Ecto neural progenitor cell (in vitro differentiated cells): ENCODE data around the gene PRSS57.

Experiments
- DNase-seq: peaks from one replicate; pipeline ENCODE4 v3.0.0-alpha.2; 2018; ENCODE audit warnings: low spot score

Gene PRSS57

DNA sequence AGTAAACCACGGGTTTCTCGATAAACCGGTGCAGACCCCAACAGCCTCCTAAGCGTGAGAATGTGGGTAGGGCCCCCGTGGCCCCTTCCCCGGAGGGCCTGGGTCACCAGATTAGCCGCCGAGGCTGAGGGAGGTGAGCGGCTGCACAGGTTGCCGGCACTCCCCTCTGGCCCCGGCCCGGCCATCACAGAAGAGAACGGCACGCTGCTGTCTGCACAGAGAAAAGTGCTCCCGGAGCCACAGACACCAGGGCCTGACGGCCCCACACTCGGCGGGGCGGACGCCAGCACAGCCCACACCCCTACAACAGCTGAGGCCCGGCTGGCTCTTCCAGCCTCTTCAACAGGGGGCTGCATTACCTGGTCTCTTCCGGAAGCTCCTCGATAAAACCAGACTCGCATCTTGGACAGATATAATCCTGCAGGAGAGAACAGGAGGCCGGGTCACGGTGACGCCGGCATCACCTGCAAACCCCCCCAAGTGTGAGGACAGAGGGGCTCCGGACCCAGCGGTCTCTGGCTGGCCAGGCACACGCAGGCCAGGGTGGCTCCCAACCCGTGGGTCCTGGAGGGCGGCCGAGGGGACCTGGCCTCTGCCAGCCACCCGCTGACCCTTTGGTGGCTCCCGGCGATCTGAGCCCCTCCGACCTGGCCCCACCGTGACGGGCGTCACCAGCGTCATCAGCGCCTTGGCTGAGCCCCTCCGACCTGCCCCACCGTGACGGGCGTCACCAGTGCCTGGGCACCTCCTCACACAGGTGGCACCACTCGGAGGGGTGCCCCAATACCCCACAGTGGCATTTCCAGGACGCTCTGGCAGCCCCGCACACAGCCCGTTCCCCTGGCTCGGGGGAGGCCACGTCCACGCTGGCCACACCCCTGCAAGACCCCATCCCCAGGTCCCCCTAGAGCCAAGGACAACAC, 42.5 kb downstream of the PRSS57 start:
- no peak for DNase-seq

DNA sequence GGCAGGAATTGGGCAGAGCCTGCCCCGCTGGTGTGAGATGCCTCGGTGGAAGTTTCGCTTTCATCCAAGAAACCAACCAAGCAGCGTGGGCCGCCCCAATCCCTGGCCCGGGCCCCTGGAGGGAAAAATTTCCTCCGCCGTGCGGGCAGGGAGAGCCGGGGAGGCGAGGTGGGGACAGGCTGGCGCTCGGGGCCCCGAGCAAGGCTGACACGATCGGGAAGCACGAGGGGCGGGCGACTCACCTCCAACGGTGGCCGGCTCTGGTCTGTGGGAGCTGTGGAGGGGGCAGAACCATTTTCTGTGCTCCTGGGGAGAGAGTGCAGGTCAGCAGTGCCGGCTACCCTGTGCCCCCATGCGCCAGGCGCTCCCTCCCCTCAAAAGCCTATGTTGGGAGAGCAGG, 43.3 kb downstream of the PRSS57 start:
- no peak for DNase-seq

DNA sequence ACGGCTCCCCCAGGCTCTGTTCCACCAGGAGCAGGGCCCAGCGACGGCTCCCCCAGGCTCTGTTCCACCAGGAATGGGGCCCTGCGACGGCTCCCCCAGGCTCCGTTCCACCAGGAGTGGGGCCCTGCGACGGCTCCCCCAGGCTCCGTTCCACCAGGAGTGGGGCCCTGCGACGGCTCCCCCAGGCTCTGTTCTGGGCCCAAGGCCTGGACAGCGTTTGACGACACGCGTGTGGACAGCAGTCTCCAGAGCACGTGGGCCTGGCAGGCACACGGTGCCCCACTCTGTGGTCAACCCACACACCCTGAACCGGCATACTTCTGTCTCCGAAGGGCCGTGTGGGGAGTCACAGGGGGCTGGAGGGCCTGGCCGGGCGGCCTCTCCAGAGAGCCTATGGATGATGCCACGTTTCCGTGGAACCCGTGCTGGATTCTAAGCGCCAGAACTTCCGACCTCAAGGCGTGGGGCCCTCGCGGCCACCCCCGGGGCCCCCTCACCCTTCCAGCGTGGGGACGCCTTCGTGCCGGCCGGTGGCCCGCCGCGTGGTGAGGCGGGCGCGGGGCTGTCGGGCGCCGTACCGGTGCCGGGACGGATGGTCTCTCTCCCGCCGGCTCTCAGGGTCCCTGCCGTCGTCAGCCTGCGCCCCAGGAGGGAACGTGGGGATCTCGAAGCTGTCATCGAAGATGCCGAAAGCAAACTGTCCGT, 44.0 kb downstream of the PRSS57 start:
- DNase-seq, result no peak

DNA sequence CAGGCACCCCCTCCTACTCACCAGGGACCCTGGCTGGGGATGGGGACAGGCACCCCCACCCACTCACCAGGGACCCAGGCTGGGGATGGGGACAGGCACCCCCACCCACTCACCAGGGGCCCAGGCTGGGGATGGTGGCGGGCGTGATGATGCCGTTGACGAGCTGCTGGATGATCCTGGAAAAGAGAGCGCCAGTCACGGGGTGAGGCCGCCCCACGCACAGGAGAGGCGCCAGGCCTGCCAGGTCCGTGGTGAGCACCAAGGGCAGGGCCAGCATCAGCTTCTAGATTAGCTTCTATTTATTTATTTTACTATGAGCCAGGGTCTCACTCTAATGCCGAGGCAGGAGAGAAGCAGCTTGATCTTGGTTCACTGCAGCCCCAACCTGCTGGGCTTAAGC, 45.1 kb downstream of the PRSS57 start:
- no peak for DNase-seq

DNA sequence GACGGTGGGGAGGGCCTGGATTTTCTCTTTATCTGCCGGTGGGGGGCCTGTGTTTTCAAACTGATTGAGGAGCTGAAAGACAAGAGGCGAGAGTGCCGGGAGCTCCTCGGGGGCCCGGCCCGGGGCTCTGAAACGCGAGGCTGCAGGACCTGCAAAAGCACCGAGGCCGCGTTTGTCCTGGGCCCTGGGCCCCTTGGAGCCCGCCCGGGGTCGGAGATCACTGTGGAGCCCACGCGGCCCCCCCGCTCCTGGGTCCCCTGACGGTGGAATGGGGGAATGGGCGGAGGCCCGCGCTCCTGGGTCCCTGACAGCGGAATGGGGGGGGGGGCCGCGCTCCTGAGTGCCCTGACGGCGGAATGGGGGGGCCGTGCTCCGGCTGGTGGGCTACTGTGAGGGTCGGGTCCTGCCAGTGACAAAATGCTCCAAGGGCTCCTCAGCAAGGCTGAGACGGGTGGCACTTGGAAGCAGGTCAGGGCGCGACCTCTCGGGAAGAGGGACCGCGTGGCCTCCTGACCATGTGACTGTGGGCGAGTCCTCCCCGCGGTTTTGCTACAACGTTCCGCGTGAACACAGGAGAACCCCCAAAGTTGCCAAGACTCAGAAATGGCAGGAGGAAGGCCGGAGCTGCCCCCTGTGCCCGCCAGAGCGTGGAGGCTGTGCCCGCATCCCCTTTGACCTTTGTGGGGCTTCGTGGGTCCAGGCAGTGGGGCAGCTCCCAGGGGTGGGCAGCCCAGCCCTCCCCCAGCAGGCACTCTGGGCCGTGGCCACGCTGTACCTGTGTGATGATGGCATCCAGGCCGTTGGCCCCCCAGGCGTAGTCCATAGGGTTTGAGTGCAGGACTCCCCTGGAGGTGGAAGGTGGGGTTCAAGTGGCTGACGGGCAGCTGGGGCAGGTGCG, 46.1 kb downstream of the PRSS57 start:
- no peak for DNase-seq

DNA sequence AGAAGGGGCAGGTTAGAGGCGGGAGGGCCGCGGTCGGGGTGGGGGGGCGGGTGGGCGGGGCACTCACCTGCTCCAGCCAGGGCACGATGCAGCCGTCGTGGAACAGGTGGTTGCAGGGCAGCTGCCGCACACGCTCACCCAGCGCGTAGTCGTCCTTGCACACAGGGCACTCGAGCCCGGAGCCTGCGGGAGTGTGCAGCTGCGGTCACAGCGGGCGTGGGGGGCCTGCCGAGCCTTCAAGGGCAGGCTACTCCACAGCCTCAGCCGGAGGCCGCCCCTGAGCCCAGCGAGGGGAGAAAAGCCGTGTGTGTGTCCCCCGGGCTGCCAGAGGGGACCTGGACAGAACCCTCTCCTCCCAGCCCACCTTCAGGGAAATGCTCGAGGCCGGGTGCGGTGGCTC, 46.9 kb downstream of the PRSS57 start:
- no peak for DNase-seq

DNA sequence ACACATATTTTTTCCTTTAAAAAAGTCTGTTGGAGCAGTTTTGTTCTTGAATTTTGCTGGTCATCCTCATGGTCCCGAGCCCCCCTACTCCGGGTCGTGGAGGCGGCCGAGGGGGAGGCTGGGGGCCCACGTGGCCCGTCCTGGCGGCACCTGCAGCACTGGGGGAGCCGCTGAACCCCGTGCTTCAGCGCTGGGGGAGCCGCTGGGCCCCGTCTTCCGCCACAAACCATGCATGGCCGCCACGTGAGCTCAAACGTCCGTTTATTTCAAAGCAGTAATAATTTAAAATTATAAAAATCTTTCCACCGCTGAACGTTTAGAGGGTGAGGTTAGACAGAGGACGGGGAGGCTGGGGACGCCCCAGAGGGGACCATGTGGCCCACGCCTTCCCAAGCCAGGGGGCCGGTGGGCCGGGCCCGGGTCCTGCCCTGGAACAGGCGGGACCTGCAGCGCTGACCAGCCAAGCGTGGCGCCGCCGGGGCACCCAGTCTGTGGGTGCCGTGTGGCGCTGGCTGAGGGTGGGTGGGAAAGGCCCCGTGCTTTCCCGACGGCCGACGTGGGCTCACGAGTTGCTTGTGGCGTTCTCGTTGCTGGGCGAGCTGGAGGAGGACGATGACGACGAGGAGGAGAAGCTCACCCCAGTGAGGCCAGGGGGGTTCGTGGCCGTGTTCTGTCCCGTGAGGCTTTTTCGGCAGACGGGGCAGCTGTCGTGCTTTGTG, 47.5 kb downstream of the PRSS57 start:
- DNase-seq, result no peak

DNA sequence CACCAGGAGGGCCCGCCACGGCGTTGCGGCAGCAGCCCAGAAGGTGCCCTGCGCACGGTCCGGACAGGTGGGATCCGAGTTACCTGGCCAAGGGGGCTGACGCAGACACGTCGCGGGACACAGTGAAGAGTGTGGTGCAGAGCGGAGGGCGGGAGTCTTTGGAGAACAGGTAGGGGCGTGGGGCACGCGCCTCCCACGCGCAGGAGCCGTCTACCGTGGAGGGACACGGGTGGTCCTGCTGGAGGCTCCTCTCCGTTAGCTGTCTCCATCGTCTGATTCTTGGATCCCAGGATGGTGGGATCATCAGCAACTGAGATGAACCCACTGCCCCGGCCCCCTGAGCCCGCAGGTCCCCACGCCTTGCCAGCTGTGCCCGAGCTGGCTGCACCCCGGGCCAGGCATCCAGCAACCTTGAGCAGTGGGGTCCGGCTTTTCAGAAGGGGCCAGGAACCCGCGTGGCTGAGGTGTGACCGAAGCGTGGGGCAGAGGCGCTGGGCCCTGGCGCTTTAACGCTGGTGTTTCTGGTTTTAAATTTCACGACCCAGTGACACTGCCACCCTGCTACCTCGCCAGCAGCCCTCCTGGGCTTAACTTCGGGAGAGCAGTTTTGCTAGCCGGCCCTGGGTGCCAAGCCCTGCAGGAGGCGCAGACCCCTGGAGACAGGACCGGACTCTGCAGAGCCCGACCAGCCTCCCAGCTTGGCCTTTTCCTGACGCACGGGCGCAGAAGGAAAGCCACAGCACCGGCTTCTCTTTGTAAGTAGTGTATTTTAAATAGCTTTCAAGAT, 48.3 kb downstream of the PRSS57 start:
- no peak for DNase-seq

DNA sequence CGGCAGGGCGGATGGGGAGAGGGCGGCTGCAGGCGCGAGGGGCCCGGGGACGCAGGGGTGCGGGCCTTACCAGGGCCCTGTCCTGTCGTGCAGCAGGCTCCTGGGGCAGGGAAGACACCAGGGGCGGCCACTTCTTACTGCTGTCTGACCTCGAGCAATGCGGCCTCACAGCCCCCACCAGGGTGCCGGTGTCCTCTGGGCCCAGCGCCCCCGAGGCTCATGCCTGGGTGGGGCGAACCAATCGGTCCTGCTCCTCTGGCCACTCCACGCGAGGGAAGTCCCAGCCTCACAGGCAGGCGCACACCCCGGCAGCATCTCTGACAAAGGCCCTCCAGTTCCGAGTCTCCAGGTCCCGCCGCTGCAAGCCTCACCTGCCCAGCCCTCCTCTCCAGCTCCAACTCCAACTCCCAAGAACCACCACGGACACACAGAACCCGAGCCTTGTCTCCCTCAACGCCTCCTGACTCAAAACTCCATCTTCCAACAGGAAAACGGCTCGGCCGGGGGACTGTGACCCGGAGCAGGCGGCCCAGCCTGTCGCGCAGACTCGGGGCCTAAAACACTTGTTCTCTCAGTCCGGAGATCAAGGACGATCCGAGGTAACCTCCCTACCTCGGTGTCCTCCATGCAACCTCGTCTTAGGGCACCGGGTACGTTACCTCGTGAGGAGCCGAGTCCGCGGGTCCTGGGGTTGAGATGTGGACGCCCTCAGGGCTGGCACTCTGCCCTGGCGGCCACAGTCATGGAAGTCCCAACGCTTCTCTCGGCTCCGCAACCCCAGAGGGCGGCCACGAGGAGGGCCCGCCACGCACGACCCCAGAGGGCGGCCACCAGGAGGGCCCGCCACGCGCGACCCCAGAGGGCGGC, 49.1 kb downstream of the PRSS57 start:
- no peak for DNase-seq

DNA sequence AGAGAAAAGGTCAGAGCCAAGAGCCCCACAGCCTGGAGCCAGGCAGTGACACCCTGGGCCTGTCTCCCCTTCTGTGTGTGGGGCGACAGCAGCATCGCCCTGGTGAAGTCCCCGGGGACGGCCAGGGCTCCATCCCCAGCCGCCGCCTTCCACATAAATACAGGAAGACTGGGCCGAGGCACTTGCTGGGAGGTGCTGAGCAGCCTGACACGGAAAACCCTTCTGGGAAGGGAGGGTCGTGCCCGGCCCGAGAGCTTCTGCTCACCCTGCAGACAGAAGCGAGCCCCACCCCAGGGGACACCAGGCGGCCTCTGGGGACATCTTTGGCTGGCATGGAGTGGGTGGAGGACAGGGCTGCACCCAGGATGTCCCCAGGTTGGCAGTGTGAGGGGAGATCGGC, 50.5 kb downstream of the PRSS57 start:
- no peak for DNase-seq

DNA sequence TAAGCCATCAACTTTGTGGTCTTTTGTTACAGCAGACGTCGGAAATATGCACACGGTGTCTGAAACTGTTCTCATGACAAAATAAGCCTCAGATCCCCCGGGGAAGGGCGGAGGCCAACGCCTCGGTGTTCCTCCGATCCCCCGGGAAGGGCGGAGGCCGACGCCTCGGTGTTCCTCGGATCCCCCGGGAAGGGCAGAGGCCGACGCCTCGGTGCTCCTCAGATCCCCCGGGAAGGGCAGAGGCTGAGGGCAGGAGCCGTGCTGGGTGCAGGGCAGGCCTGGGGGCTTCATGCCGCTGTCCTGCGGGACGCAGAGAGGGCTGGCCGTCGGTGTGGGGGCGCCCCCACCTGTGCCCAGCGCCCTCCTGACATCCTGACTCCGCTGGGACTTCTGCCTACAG, 50.9 kb downstream of the PRSS57 start:
- no peak for DNase-seq

DNA sequence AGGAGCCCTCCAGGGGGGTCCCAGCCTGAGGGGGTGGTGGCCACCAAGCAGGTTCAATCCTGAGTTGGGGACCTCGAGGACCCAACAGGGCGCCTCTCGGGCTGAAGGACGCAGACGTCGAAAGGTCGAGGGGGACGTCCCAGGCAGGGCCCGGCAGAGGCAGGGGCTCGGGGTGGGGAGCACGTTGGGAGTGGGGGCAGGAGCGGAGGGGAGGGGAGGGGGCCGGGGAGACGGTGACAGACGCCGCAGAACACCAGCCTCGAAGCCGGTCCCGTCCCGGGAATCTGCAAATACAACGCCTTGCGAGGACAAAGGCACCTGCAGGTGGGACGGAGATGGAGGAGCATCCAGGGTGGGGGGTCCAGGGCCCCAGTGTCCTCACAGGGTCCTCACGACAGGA, 51.5 kb downstream of the PRSS57 start:
- no peak for DNase-seq

DNA sequence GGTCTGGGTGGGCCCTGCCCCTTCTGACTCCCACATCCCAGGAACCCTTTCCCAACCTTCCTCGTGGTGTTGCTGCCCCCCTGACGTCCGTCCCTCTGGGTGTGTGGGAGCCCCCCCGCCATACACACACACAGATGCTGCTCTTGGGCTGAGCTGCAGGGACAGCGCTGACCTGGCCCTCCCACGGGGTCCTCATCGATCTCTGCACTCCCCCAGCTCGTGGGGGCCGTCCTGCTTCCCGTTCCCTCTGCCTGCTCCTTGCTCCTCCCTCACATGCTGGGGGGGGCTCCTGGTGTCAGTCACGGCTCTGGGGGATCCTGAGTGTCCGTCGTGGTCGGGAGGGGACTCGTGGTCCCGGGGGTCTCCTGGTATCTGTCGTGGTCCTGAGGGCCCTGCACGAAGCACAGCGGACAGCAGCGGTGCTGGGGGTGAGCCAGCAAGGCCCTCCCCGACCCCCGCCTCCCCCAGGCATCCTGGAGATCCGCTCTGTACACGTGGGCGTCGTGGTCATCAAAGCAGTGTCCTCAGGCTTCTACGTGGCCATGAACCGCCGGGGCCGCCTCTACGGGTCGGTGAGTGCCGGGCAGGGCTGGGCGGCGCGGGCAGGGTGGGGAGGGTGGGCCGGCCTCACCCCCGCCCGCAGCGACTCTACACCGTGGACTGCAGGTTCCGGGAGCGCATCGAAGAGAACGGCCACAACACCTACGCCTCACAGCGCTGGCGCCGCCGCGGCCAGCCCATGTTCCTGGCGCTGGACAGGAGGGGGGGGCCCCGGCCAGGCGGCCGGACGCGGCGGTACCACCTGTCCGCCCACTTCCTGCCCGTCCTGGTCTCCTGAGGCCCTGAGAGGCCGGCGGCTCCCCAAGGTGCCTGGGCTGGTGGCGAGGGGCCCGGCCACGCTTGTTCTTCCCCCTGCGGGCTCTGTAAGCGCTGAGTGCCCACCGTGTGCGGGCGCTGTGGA, 52.2 kb downstream of the PRSS57 start:
- no peak for DNase-seq

DNA sequence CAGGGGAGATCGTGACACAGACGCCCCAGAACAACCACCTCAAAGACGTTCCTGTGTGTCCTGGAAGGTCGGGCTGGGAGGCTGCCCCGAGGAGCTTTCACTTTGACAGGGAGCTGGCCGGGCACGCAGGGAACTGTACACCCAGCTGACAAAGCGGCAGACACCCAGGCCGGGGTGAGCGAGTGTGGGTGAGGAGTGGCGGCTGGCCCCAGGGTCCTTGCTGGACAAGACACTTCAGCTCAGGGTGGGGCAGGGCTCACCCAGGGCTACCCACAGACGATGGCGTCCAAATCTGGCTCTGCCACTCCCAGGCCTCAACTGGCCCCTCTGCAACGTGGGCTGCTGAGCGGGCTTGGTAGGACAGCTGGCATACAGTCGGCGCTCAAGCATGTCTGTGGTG, 53.5 kb downstream of the PRSS57 start:
- no peak for DNase-seq

DNA sequence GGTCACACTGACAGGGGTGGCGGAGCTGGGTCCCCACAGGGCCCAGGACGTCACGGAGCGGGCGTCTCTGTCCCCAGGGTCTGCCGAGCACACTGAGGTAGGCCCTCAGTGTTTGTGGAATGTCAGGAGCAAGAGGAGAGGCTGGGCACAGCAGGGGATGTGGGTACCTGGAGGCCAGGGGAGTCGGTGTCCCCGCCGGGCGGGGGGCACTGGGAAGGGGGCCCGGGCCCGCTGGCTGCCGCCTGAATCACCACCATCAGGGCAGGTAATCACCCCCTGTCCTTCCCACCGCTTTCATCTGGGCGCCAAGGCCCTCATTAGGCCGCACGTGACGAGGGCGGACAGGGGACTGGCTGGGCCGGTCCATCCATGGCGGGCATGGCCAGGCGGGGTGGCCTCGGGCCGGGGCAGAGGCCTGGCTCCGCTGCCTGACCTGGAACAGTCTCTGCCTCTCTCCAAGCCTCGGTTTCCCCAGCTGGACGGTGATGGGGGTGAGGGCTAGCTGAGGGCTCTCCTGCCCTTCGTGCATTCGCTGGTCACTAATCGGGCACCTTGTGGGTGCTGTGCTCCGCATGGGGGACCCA, 54.6 kb downstream of the PRSS57 start:
- DNase-seq, result no peak

DNA sequence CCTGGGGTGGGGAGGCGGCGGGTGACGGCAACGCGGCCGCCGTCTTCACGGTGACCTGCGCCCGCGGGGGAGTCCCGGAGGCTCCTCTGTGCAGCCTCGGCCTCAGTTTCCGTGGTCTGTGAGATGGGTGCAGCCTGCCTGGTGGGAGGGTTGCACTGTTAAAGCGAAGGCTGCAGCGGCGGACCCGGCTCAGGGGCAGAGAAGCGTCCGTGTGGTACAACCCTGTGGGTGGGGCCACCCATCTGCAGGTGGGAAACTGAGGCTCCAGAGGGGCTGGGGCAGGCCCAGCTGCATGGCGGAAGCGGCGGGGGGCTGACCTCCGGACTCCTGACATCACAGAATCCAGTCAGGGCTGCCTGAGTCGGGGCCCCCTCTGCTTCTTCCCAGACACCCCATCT, 55.1 kb downstream of the PRSS57 start:
- DNase-seq, result no peak

DNA sequence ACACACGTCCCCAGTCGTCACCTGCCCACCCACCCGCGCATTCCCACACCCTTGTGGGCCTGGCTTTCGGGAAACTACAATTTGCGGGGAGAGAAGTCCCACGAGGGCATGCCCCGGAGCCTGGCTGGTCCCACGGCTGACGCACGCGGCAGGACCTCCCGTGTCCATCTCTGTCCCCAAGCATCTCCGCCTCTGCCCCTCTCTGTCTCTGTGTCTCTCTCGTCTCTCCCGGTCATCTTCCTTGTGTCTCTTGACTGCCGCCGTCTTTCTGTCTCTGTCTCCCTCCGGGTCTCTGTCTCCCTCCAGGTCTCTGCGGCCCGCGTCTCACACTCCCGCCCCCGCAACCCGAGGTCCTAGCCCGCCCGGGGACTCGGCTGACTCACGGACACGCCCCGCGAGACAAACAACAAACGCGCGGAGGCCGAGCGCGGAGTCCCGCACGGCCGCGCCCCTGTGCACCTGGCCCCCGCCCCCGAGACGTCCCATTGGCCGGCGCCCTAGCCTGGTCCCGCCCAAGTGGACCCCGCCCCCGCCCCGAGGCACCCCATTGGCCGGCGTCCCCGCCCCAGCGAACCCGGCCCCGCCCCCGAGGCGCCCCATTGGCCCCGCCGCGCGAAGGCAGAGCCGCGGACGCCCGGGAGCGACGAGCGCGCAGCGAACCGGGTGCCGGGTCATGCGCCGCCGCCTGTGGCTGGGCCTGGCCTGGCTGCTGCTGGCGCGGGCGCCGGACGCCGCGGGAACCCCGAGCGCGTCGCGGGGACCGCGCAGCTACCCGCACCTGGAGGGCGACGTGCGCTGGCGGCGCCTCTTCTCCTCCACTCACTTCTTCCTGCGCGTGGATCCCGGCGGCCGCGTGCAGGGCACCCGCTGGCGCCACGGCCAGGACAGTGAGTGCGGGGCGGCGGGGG, 55.7 kb downstream of the PRSS57 start, which contains the start of gene FGF22:
Gene FGF22 (plus strand): TSS at position 627 of the 908 bp plus-strand sequence. CDS start 47 bp downstream, at position 674.
- DNase-seq, result peak; percentile 98
